Endodermal cell (in vitro differentiated cells): Measurements from ENCODE around the gene DLG2. TPM values are rescaled to one million over a fixed set of nuclear protein-coding genes. Genes with fewer than 3 reads are reported as not detected.

ENCODE experiments used
- DNase-seq: peaks from one replicate; pipeline ENCODE4 v3.0.0-alpha.2; 2017
- H3K27ac ChIP-seq: 2 replicates; pipeline ENCODE4 v1.5.1; 2013; ENCODE audit warnings: mild to moderate bottlenecking, low read depth, low read length, moderate library complexity
- H3K27me3 ChIP-seq: 2 replicates; pipeline ENCODE4 v1.6.1; 2013; ENCODE audit warnings: mild to moderate bottlenecking, low read length, moderate library complexity; ENCODE audit not compliant: insufficient read depth, control insufficient read depth, poor library complexity, severe bottlenecking
- H3K36me3 ChIP-seq: 2 replicates; pipeline ENCODE4 v1.7.0; 2013; ENCODE audit warnings: mild to moderate bottlenecking, low read length, moderate library complexity; ENCODE audit not compliant: control insufficient read depth, insufficient read depth
- H3K4me1 ChIP-seq: one replicate; pipeline ENCODE4 v1.7.0; 2013; ENCODE audit warnings: low read length; ENCODE audit not compliant: control insufficient read depth, insufficient read depth
- H3K4me3 ChIP-seq: 2 replicates; pipeline ENCODE4 v1.5.1; 2013; ENCODE audit warnings: mild to moderate bottlenecking, low read length, moderate library complexity
- H3K9ac ChIP-seq: 2 replicates; pipeline ENCODE4 v1.6.1; 2013; ENCODE audit warnings: mild to moderate bottlenecking, low read length, moderate library complexity; ENCODE audit not compliant: poor library complexity, severe bottlenecking; ENCODE audit errors: extremely low read depth
- H3K9me3 ChIP-seq: 2 replicates; pipeline ENCODE4 v1.6.1; 2013; ENCODE audit warnings: mild to moderate bottlenecking, low read length, moderate library complexity; ENCODE audit not compliant: control insufficient read depth
- H3K27ac Mint-ChIP-seq: 2 replicates; pipeline ENCODE4 v1.8.0; 2020; ENCODE audit warnings: mixed read lengths
- H3K27me3 Mint-ChIP-seq: 2 replicates; pipeline ENCODE4 v1.8.0; 2021; ENCODE audit warnings: mild to moderate bottlenecking, mixed read lengths; ENCODE audit not compliant: insufficient read depth
- H3K36me3 Mint-ChIP-seq: 2 replicates; pipeline ENCODE4 v1.8.0; 2020; ENCODE audit warnings: low read depth, mixed read lengths
- H3K4me1 Mint-ChIP-seq: 2 replicates; pipeline ENCODE4 v1.8.0; 2020; ENCODE audit warnings: mixed read lengths
- H3K4me3 Mint-ChIP-seq: 2 replicates; pipeline ENCODE4 v1.8.0; 2020; ENCODE audit warnings: mild to moderate bottlenecking, moderate library complexity, mixed read lengths
- H3K9me3 Mint-ChIP-seq: 2 replicates; pipeline ENCODE4 v1.8.0; 2020; ENCODE audit warnings: mild to moderate bottlenecking, mixed read lengths
- CTCF ChIP-seq: fragments of 200-600 bp; sonication (generic); conservative IDR thresholded peaks from 2 replicates; pipeline ENCODE4 v1.5.0; 2021; ENCODE audit warnings: antibody characterized with exemption, mild to moderate bottlenecking
- WGBS, 2 experiments: methylation state at CpG; one replicate each; pipeline versions ENCODE4 v1.1.5 to v1.1.7; 2013; ENCODE audit warnings: missing lambda C conversion rate in 2 of 2, mixed read lengths in 1 of 2; ENCODE audit not compliant: insufficient coverage in 1 of 2, insufficient read length in 1 of 2; 5-methylcytosine and 5-hydroxymethylcytosine counted together
- total RNA-seq, 2 donors: library from RNA; stranded (reverse); fragmentation: NEBNext Ultra II Directional in 1 of 2; extraction: Animal tissue kit (Norgen Biotek cat#: 25700) in 1 of 2; gene quantifications; 2 replicates in 1 of 2; 3 replicates in 1 of 2; pipeline ENCODE4 v1.2.1, GENCODE V29; 2021

DLG2 gene
- total RNA-seq, 2 donors from 2014 or later: 9.6 to 10.6 TPM

DNA sequence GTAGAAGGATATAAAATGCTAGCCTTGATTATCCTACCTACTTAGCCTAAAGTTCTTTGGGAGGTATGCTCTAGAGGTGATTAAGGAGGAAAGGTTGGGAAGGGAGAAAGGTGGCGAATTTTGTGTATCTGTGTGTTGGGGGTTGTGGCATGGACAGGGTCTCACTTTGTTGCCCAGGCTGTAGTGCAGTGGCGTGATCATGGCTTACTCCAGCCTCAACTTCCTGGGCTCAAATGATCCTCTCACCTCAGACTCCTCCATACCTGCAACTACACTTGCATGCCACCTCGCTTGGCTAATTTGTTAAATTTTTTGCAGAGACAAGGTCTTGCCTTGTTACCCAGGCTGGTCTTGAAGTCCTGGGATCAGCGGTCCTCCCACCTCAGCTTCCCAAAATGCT is 1094.8 kb downstream of the DLG2 start:
- WGBS, 2 experiments: 88 to 100% methylated on average over 2 to 4 of the region's 4 CpGs
- Histone ChIP-seq H3K27ac (no peak overlapping the region), H3K4me1 (no peaks in the 10 kb centered on the region), H3K36me3 (no peaks in the 10 kb centered on the region), H3K27me3 (no peaks in the 10 kb centered on the region), H3K4me3 (no peak overlapping the region), H3K9ac (no peak overlapping the region), H3K9me3 (no peaks in the 10 kb centered on the region)
- H3K4me1 Mint-ChIP-seq: no peaks in the 10 kb centered on the region
- no peaks in the 10 kb centered on the region for H3K36me3 Mint-ChIP-seq
- H3K9me3 Mint-ChIP-seq: no peaks in the 10 kb centered on the region
- no peak overlapping the region for H3K4me3 Mint-ChIP-seq
- no peaks in the 10 kb centered on the region for H3K27me3 Mint-ChIP-seq
- TF ChIP-seq CTCF: no peak
- DNase-seq: no peak
- no peak overlapping the region for H3K27ac Mint-ChIP-seq

DNA sequence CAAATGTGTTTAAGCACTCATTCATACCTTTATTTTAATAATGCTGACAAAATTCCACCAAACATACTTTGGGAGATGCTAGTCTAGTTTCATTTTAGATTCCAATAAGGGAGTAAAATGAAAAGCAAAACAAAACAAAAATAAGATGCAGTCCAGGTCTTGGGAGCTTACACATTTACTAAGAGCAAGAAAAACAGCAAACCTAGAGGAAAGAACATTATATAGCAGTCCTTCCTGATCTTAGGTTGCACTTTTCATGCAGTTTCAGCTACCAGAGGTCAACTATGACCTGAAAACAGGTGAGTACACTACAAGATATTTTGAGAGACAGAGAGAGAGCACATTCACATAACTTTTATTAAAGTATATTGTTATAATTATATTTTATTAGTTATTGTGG is 1100.9 kb downstream of the DLG2 start:
- no peaks in the 10 kb centered on the region for H3K4me1 Mint-ChIP-seq
- no peak for DNase-seq

GRCh38 chr11:84524422-84525051 is 1102.6 kb downstream of the DLG2 start:
- no peak for DNase-seq
- no peaks in the 10 kb centered on the region for H3K9me3 ChIP-seq
- H3K9ac ChIP-seq: no peak overlapping the region
- H3K27me3 Mint-ChIP-seq: no peaks in the 10 kb centered on the region
- H3K36me3 ChIP-seq: no peaks in the 10 kb centered on the region
- no peaks in the 10 kb centered on the region for H3K4me1 ChIP-seq
- H3K36me3 Mint-ChIP-seq: no peaks in the 10 kb centered on the region
- no peak overlapping the region for H3K27ac Mint-ChIP-seq
- no peak overlapping the region for H3K4me3 Mint-ChIP-seq
- H3K27ac ChIP-seq: no peak overlapping the region
- H3K4me3 ChIP-seq: no peak overlapping the region
- peak; percentile 82 for TF ChIP-seq CTCF
- H3K9me3 Mint-ChIP-seq: no peaks in the 10 kb centered on the region
- no peaks in the 10 kb centered on the region for H3K4me1 Mint-ChIP-seq
- H3K27me3 ChIP-seq: no peaks in the 10 kb centered on the region
- WGBS, 2 experiments: 82 to 100% methylated on average over 2 of the region's 3 CpGs

More for the DNA sequence above, 1100.9 kb downstream of the DLG2 start:
- H3K36me3 ChIP-seq: no peaks in the 10 kb centered on the region
- H3K27me3 ChIP-seq: no peaks in the 10 kb centered on the region
- no peak overlapping the region for H3K27ac Mint-ChIP-seq
- no peak overlapping the region for H3K4me3 ChIP-seq
- H3K36me3 Mint-ChIP-seq: no peaks in the 10 kb centered on the region
- no peak overlapping the region for H3K4me3 Mint-ChIP-seq
- no peak overlapping the region for H3K27ac ChIP-seq
- no peaks in the 10 kb centered on the region for H3K4me1 ChIP-seq
- TF ChIP-seq CTCF: peak; percentile 54
- no peaks in the 10 kb centered on the region for H3K9me3 Mint-ChIP-seq
- H3K9me3 ChIP-seq: no peaks in the 10 kb centered on the region
- H3K27me3 Mint-ChIP-seq: no peaks in the 10 kb centered on the region
- no peak overlapping the region for H3K9ac ChIP-seq
